Activated T-cell treated with anti-CD3 and anti-CD28 coated beads for 48 hours (primary cell): ENCODE measurements around the gene BCAN.

ENCODE experiments used
- DNase-seq: peaks from one replicate; pipeline ENCODE4 v3.0.0-alpha.2; 2020; ENCODE audit warnings: low read depth

BCAN gene

GRCh38 chr1:156662005-156662799 lies 20.3 kb downstream of the BCAN start:
- no peak for DNase-seq

GRCh38 chr1:156662800-156663055 lies 20.8 kb downstream of the BCAN start:
- no peak for DNase-seq

- no peak for DNase-seq
Observed at GRCh38 chr1:156663178-156663577, 21.3 kb downstream of the BCAN start.

- no peak for DNase-seq
Observed at GRCh38 chr1:156664046-156664766, 22.3 kb downstream of the BCAN start.

GRCh38 chr1:156664767-156665411 lies 23.0 kb downstream of the BCAN start:
- DNase-seq = no peak

- DNase-seq = no peak
Observed at GRCh38 chr1:156665539-156665938, 23.6 kb downstream of the BCAN start.

GRCh38 chr1:156666862-156667609 lies 25.1 kb downstream of the BCAN start:
- DNase-seq = no peak

- DNase-seq = no peak
Observed at GRCh38 chr1:156667610-156667967, 25.7 kb downstream of the BCAN start.

GRCh38 chr1:156667968-156668709 lies 26.2 kb downstream of the BCAN start:
- DNase-seq = no peak

- no peak for DNase-seq
Observed at GRCh38 chr1:156668801-156669637, 27.1 kb downstream of the BCAN start.

GRCh38 chr1:156669794-156670193 lies 27.9 kb downstream of the BCAN start:
- no peak for DNase-seq

- no peak for DNase-seq
Observed at GRCh38 chr1:156670359-156670758, 28.4 kb downstream of the BCAN start.

GRCh38 chr1:156670791-156671190 lies 28.9 kb downstream of the BCAN start:
- no peak for DNase-seq

- DNase-seq = no peak
Observed at GRCh38 chr1:156671804-156672203, 29.9 kb downstream of the BCAN start.

GRCh38 chr1:156673387-156674121 lies 31.6 kb downstream of the BCAN start:
- no peak for DNase-seq

GRCh38 chr1:156675210-156676113 lies 33.5 kb downstream of the BCAN start:
- no peak for DNase-seq

GRCh38 chr1:156676114-156676819 lies 34.4 kb downstream of the BCAN start:
- no peak for DNase-seq

GRCh38 chr1:156676820-156677615 lies 35.1 kb downstream of the BCAN start, which contains the start of gene NES:
Gene NES (minus strand): TSS chr1:156677407. CDS start chr1:156677264, 143 bp downstream.
- no peak for DNase-seq
